Measurements from ENCODE around the gene PCSK5.
"Not testable (repeated sequence)": the region's sequence is repeated elsewhere in the genome, so short reads cannot be mapped to it uniquely, and the experiment has no call there.

Gene PCSK5

GRCh38 chr9:76333388-76333787, 442.9 kb downstream of the PCSK5 start:
- no peak for DNase-seq

DNA sequence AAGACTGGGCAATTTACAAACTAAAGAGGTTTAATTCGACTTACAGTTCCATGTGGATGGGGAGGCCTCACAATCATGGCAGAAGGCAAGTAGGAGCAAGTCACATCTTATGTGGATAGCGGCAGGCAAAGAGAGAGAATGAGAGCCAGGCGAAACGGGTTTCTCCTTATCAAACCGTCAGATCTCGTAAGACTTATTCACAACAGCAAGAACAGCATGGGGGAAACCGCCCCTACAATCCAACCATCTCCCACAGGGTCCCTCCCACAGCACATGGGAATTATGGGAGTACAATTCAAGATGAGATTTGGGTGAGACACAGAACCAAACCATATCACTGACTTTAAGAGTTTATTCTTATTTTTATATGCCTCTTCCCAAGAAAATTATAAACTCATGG, 443.5 kb downstream of the PCSK5 start:
- no peak for DNase-seq

- DNase-seq = no peak
Measured at GRCh38 chr9:76336027-76336426, 445.6 kb downstream of the PCSK5 start.

- DNase-seq = no peak
Measured at GRCh38 chr9:76338418-76338817, 447.9 kb downstream of the PCSK5 start.

DNA sequence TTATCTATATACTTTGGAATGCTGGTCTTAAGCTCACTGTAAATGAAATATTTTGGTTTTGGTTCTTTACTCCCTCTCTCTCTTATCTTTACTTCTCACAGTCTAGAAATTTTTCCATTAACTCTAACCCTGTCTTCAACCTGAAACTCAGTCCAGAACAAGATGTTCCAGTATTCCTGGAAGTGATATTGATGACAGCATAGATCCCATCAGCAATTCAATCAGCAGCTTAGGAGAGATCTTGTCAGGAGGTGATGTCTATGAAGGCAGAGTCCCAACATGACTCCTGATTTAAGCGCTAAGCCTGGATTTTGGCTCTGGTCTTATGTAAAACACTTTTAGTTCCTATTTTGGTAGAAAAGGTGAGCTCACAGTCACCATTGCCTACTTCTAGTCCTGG, 451.1 kb downstream of the PCSK5 start:
- no peak for DNase-seq

- no peak for DNase-seq
Measured at GRCh38 chr9:76342201-76342600, 451.7 kb downstream of the PCSK5 start.

DNA sequence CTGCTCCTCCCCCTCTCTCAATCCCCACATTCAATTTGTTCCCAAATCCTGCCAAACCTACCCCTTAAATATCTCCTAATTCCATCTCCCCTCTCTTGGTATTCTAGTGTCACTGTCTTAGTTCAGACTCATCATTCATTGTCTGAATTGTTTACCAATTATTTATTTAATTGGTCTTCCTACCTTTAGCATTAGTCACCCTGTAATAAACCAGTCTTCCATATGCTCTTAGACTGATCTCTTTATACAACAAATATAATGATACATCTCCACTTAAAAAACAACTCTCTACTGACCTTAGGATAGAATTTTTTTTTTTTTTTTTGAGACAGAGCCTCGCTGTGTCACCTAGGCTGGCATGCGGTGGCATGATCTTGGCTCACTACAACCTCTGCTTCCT, 452.4 kb downstream of the PCSK5 start:
- no peak for DNase-seq

DNA sequence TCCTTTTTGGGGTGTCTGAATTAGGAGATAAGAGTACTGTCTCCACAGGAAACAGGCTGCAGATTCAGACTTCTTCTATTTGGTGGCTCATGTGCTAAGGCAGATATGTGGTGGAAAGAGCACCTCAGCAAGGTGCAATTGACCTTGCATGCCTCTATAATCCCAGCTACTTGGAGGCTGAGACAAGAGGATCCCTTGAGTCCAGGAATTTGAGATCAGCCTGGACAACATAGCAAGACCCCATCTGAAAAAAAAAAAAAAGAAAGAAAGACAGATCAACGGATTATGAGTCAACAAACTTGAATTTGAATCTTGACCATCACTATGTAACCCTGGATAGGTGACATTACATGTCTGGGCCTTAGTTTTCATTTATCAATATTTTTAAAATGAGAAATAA, 459.4 kb downstream of the PCSK5 start:
- no peak for DNase-seq

- DNase-seq = no peak
Measured at GRCh38 chr9:76351006-76351405, 460.5 kb downstream of the PCSK5 start.

GRCh38 chr9:76352026-76352620, 461.6 kb downstream of the PCSK5 start:
- DNase-seq = no peak

GRCh38 chr9:76353280-76353679, 462.8 kb downstream of the PCSK5 start:
- DNase-seq = no peak

GRCh38 chr9:76354221-76354620, 463.7 kb downstream of the PCSK5 start:
- DNase-seq = no peak

GRCh38 chr9:76355886-76356285, 465.4 kb downstream of the PCSK5 start:
- DNase-seq = no peak

DNA sequence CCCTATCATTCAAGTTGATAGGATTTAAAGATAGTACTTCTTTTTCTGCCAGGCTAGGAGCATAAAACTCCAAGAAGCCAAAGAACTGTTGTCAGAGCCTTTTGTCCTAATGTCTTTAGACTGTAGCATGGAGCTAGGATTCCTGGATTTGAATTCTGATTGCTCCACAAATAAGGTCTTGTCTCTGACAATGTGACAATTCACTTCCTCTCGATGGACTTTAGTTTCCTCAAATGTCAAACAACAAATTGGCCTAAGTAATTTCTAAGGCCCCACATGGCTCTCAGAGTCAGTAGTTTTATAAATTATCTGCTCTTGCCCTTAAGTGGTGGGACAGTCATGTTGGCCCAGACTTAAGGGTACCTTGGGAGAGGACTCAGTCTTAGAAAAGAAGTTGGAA, 467.1 kb downstream of the PCSK5 start:
- DNase-seq = no peak

DNA sequence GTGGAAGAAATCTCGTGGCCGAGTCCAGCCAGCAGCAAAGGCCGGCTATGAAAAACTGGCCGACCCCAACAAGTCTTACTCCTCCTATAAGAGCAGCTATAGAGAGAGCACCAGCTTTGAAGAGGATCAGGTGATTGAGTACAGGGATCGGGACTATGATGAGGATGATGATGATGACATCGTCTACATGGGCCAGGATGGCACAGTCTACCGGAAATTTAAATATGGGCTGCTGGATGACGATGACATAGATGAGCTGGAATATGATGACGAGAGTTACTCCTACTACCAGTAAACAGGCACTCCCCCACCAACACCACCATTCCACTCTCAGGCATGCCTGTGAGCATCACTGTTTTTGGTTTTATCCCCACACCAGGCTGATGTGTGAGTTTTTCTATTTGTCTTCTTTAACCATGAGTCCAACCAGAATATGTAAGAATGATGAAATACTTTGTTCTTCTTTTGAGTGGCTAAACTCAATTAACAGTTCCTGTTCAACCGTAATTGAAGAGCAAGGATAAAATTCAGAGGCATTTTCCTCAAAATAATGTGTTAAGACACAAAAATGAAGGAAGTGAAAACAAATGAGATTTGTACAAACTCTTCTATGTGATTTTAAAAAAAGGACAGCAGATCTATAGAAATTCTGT, 468.3 kb downstream of the PCSK5 start:
- no peak for DNase-seq

GRCh38 chr9:76359365-76359764, 468.9 kb downstream of the PCSK5 start:
- no peak for DNase-seq

GRCh38 chr9:76359766-76360165, 469.3 kb downstream of the PCSK5 start:
- no peak for DNase-seq

- DNase-seq = not testable (repeated sequence)
Measured at GRCh38 chr9:76362332-76363031, 472.0 kb downstream of the PCSK5 start.

DNA sequence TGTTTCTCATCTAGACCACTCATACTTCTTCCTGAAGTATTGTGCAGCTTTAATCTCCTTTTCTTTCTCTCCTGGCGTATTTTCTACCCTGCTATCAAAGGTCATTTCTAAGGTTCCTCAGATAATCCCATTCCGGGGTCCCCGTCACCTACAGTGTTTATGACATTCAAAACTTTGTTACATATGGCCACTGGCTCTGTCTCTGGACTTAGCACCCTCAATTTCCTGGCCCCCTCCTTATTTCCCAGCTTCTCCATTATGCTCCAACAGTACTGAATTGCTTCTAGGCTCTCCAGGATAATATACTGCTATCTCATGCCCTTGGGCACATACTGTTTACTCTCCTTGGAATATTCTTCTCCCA, 472.5 kb downstream of the PCSK5 start:
- DNase-seq = no peak

GRCh38 chr9:76365028-76365427, 474.6 kb downstream of the PCSK5 start:
- DNase-seq = no peak

- no peak for DNase-seq
Measured at GRCh38 chr9:76366275-76366674, 475.8 kb downstream of the PCSK5 start.

GRCh38 chr9:76369583-76369982, 479.1 kb downstream of the PCSK5 start:
- no peak for DNase-seq

- DNase-seq = no peak
Measured at GRCh38 chr9:76370396-76371023, 480.0 kb downstream of the PCSK5 start.

DNA sequence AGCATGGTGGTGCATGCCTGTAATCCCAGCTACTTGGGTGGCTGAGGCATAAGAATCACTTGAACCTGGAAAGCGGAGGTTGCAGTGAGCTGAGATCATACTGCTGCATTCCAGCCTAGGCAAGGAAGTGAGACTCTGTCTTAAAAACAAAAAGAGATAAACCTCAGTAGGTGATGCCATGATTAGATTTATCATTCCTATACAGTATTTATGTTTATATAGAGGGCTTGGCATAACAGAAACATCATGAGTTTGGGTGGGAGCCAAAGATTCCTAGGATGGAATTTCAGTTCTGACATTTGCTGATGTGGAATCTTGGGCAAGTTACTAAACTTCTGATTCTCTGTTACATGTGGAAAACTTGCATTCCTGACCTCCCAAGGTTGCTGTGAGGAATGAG, 481.4 kb downstream of the PCSK5 start:
- DNase-seq = no peak
